GM18867 (cell line): ENCODE measurements around the gene DCAF6.

ENCODE experiments used
- ATAC-seq: cut with Tn5 transposase; IDR thresholded peaks from one replicate; pipeline ENCODE4 v1.9.1; 2021; ENCODE audit warnings: mild to moderate bottlenecking, moderate library complexity; ENCODE audit not compliant: unreplicated experiment

The DCAF6 gene

GRCh38 chr1:167955915-167956314, 19.4 kb downstream of the DCAF6 start:
- no peak for ATAC-seq

DNA sequence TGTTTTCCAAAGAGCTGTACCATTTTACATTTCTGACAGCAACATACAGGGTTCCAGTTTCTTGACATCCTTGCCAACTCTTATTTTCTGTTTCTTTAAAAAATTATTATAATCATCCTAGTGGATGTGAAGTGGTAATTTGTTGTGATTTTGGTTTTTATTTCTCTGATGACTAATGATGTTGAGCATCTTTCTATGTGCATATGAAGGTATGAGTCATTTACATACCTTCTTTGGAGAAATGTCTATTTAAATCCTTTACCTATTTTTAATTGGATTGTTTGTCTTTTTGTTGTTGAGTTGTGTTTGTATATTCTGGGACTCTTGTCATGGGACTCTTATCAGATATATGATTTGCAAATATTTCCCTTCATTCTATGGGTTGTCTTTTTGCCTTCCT, 21.2 kb downstream of the DCAF6 start:
- ATAC-seq: no peak

DNA sequence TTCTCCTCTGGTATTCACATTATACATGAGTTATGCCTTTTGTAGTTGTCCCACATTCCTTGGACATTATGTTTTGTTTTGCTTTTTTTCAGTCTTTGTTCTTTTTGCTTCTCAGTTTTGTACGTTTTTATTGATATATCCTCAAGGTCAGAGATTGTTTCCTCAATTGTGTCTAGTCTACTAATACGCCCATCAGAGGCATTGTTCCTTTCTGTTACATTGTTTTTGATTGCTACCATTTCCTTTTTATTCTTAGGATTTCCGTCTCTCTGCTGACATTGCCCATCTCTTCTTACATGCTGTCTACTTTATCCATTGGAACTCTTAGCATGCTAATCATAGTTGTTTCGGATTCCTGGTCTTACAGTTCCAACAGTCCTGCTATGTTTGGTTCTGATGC, 28.2 kb downstream of the DCAF6 start:
- ATAC-seq: no peak

DNA sequence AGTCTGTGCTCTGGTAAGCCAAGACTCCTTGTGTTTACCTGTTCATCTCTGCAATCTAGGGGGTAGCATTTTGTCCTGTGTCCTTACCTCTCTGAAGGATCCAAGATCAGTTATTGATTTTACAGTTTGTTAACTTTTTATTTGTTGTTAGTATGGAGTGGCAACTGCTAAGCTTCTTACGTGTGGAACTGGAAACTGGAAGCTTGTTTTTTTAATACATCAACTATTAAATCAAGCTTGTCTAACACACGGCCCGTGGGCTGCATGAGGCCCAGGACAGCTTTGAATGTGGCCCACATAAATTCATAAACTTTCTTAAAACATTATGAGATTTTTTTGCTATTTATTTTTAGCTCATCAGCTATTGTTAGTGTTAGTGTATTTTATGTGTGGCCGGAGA, 29.6 kb downstream of the DCAF6 start:
- no peak for ATAC-seq

- no peak for ATAC-seq
Observed at GRCh38 chr1:167968569-167968968, 32.1 kb downstream of the DCAF6 start.

- no peak for ATAC-seq
Observed at GRCh38 chr1:167973832-167974231, 37.3 kb downstream of the DCAF6 start.

DNA sequence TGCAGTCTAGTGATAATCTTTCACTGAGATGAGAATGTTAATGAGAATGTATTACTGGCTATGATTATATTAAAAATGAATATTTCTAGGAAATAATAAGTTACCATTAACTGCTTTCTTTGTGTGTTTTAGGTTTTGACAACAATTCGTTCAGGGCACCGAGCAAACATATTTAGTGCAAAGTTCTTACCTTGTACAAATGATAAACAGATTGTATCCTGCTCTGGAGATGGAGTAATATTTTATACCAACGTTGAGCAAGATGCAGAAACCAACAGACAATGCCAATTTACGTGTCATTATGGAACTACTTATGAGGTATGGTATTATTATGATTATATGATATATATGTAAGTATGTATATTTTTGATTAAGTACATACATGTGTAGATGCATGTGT, 38.2 kb downstream of the DCAF6 start:
- ATAC-seq: no peak

- no peak for ATAC-seq
Observed at GRCh38 chr1:167977245-167977644, 40.8 kb downstream of the DCAF6 start.

DNA sequence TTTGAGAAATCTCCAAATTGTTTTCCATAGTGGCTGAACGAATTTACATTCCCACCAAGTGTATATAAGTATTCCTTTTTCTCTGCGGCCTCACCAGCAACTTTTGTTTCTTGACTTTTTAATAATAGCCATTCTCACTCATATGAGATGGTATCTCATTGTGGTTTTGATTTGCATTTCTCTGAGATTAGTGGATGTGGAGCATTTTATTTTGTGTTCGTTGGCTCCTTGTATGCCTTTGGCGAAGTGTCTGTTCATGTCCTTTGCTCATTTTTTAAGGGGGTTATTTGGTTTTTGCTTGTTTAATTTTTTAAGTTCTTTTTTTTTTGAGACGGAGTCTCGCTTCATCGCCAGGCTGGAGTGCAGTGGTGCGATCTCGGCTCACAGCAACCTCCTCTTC, 45.5 kb downstream of the DCAF6 start:
- no peak for ATAC-seq

- no peak for ATAC-seq
Observed at GRCh38 chr1:167983797-167984420, 47.4 kb downstream of the DCAF6 start.

- ATAC-seq: no peak
Observed at GRCh38 chr1:167984886-167985489, 48.5 kb downstream of the DCAF6 start.

DNA sequence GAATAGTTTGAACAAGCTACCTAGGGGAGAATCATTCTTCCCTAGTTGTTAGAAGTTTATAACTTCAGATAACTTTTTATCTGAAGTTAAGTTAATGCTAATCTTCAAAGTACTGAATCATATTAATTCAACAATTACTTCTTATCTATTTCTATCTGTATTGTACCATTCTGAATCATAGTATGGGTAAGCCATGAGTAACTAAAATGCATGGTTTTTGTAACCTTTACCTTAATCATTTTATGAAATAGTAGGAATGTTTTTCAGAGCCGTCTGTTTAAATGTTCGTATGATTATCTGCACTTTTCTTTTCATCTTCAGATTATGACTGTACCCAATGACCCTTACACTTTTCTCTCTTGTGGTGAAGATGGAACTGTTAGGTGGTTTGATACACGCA, 50.7 kb downstream of the DCAF6 start:
- ATAC-seq: no peak

GRCh38 chr1:167991546-167991945, 55.1 kb downstream of the DCAF6 start:
- no peak for ATAC-seq

DNA sequence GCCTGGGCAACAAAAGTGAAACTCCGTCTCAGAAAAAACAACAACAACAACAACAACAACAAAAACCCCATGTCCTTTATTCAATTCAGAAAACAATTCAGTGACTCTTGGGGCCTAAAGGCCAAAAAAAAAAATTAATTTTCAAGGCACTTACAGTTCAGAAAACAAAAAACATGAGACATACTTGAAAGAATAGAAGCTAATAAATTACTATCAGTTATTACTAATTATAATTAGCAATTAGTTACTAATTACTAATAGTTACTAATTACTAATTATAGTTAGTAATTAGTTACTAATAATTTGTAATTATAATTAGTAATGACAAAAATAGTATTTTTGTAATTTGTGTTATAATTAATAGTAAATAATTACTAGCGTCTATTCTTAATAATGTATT, 57.2 kb downstream of the DCAF6 start:
- no peak for ATAC-seq

GRCh38 chr1:167994560-167994959, 58.1 kb downstream of the DCAF6 start:
- no peak for ATAC-seq

DNA sequence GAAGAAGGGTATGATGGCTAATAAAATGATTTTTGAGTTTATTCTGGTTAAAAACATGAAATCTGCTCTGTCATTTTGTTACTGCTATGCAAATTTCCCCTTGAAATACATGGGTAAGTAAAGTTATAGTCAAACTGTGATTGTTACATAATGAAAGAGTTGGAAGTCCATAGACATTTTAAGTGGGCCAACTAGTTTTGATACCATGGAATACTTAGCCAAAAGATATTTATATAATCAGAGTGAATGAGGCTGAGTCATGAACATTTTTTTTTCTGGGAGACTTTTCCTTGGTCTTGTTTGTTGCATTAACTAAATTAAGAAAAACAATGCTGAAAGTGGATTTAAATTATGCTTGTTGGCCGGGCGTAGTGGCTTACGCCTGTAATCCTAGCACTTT, 58.6 kb downstream of the DCAF6 start:
- ATAC-seq: no peak

DNA sequence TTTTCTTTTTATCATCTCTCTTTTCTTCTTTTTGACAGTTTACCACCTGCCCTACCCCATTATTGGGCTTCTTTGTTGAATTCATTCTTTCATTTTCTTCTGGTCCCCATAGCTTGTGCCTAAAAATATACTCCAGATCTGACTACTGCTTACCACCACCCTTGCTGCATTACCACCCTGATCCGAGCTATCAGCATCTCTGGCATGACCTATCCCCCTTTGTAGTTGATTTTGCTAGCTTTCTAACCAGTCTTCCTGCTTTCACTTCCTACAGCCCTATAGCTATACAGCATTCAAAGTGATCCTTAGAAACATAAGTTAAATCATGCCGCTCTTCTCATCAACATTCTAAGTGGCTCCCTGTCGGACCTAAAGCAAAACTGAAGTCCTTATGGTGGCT, 59.8 kb downstream of the DCAF6 start:
- no peak for ATAC-seq

DNA sequence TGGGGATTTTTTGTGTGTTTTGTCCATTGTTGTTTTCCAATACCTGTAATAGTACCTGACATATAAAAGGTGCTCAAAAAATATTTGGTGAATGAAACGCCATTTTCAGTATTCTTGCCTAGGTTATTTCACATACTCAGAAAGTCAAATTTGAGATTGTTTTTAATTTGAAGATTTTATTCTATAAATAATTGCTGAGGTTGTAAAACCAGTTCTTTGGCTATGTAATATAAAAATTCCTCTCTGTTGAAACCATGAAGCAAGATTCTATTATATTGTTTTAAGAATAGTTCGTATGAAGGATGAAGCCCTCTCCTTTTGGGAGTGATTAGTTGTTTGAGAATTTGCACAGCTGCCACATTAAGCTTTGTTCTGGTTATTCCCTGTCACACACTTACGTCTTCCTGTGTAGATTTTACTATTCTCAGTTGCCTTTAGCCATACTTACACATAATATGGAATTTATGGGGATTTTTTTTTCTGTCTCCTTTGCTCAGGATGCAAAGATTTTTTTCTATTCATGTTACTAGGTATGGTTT, 60.6 kb downstream of the DCAF6 start:
- no peak for ATAC-seq

GRCh38 chr1:167999877-168000276, 63.4 kb downstream of the DCAF6 start:
- ATAC-seq: no peak

GRCh38 chr1:168000656-168001055, 64.2 kb downstream of the DCAF6 start:
- ATAC-seq: no peak

DNA sequence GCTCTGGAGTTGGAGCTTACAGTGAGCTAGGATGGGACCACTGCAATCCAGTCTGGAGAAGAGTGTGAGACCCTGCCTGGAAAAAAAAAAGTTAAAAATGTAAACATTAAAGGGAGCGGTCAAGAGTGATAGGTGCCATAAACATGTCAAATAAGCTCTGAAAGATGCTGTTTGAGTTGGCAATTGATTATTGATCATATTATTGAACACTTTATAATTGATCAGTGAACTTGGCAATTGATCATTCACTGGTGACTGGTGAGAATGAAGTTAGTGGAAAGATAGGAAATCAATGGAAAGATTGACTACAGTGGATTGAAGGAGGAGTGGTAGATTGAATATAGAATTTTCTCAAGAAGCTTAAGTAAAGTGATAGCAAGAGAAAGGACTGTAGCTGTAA, 64.7 kb downstream of the DCAF6 start:
- ATAC-seq: no peak

GRCh38 chr1:168004531-168004930, 68.0 kb downstream of the DCAF6 start:
- ATAC-seq: no peak

GRCh38 chr1:168005529-168005928, 69.0 kb downstream of the DCAF6 start:
- ATAC-seq: no peak
